ENCODE measurements around the gene FAT1. TPM values are rescaled to one million over a fixed set of nuclear protein-coding genes. Genes with fewer than 3 reads are reported as not detected.
A peak's percentile ranks its signal among the peaks of the same experiment; 100 is the strongest.

Gene FAT1
- total RNA-seq, 1 experiment from 2014 or later: 197 TPM

DNA sequence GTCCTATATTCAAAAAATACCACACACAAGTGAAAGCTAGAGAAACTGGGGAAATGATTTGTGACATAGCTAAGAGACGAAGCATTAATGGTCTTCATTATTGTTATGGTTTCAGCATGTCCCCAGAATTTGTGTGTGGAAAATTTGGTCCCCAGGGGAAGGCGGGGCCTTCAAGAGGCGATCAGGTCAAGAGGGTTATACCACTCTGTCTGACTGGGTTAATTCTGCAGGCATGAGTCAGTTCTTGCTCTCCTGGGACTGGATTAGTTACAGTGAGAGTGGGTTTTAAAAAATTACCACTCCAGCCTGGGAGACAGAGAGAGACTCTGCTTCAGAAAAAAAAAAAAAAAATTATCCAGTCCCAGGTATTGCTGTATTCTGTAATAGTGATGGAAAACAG, 166.2 kb downstream of the FAT1 start:
- no peak for DNase-seq
- Mint-ChIP-seq H3K27ac (ENCODE audit: unreplicated experiment) (no peak overlapping the region), H3K36me3 (ENCODE audit: insufficient read depth, unreplicated experiment) (peaks cover 9% of the 10 kb centered on the region), H3K27me3 (ENCODE audit: unreplicated experiment) (no peaks in the 10 kb centered on the region), H3K9me3 (ENCODE audit: low read depth, unreplicated experiment) (no peaks in the 10 kb centered on the region), H3K4me3 (ENCODE audit: low read depth, unreplicated experiment) (no peak overlapping the region), H3K4me1 (ENCODE audit: low read depth, unreplicated experiment) (no peaks in the 10 kb centered on the region)
- intact Hi-C loops (cut with micrococcal nuclease; ENCODE audit: unreplicated experiment): loop anchor here (10.0 kb wide), 1 partner anchor 263 kb away; no protein-coding TSS in a partner anchor
- TF ChIP-seq, protein P1, sequence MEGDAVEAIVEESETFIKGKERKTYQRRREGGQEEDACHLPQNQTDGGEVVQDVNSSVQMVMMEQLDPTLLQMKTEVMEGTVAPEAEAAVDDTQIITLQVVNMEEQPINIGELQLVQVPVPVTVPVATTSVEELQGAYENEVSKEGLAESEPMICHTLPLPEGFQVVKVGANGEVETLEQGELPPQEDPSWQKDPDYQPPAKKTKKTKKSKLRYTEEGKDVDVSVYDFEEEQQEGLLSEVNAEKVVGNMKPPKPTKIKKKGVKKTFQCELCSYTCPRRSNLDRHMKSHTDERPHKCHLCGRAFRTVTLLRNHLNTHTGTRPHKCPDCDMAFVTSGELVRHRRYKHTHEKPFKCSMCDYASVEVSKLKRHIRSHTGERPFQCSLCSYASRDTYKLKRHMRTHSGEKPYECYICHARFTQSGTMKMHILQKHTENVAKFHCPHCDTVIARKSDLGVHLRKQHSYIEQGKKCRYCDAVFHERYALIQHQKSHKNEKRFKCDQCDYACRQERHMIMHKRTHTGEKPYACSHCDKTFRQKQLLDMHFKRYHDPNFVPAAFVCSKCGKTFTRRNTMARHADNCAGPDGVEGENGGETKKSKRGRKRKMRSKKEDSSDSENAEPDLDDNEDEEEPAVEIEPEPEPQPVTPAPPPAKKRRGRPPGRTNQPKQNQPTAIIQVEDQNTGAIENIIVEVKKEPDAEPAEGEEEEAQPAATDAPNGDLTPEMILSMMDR (IDR thresholded peaks at IDR 0.05; ENCODE audit: unreplicated experiment): no peak
- CTCF ChIA-PET: no interaction called here
- BruUV-seq (replicated peaks): no TSS peak

DNA sequence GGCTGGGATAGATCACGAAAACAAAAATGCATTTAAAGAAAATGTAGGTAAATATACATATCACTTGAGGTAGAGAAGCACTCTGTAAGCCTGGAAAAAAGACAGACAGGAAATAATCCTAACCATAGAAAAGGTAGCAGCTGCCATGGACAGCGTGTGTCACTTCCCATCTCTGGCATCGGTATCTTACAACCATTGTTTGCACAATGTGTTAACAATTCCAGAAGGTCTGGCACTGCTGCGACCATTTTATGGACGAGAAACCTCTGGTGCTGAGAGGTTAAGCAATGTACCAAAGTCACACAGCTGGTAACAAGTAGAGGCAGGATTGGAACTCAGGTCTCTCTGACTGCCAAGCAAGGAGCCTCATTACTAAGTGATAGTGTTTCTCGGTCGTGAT, 166.6 kb downstream of the FAT1 start:
- TF ChIP-seq, protein P1 (IDR thresholded peaks at IDR 0.05; ENCODE audit: unreplicated experiment): no peak
- no peak overlapping the region for H3K4me3 Mint-ChIP-seq (ENCODE audit: low read depth, unreplicated experiment)
- H3K27ac Mint-ChIP-seq (ENCODE audit: unreplicated experiment): no peak overlapping the region
- BruUV-seq (replicated peaks): no TSS peak
- H3K9me3 Mint-ChIP-seq (ENCODE audit: low read depth, unreplicated experiment): no peaks in the 10 kb centered on the region
- no peak for DNase-seq
- peaks cover 9% of the 10 kb centered on the region for H3K36me3 Mint-ChIP-seq (ENCODE audit: insufficient read depth, unreplicated experiment)
- no peaks in the 10 kb centered on the region for H3K4me1 Mint-ChIP-seq (ENCODE audit: low read depth, unreplicated experiment)
- no peaks in the 10 kb centered on the region for H3K27me3 Mint-ChIP-seq (ENCODE audit: unreplicated experiment)
- intact Hi-C loops (cut with micrococcal nuclease; ENCODE audit: unreplicated experiment): loop anchor here (10.0 kb wide), 1 partner anchor 262 kb away; no protein-coding TSS in a partner anchor
- CTCF ChIA-PET: no interaction called here

DNA sequence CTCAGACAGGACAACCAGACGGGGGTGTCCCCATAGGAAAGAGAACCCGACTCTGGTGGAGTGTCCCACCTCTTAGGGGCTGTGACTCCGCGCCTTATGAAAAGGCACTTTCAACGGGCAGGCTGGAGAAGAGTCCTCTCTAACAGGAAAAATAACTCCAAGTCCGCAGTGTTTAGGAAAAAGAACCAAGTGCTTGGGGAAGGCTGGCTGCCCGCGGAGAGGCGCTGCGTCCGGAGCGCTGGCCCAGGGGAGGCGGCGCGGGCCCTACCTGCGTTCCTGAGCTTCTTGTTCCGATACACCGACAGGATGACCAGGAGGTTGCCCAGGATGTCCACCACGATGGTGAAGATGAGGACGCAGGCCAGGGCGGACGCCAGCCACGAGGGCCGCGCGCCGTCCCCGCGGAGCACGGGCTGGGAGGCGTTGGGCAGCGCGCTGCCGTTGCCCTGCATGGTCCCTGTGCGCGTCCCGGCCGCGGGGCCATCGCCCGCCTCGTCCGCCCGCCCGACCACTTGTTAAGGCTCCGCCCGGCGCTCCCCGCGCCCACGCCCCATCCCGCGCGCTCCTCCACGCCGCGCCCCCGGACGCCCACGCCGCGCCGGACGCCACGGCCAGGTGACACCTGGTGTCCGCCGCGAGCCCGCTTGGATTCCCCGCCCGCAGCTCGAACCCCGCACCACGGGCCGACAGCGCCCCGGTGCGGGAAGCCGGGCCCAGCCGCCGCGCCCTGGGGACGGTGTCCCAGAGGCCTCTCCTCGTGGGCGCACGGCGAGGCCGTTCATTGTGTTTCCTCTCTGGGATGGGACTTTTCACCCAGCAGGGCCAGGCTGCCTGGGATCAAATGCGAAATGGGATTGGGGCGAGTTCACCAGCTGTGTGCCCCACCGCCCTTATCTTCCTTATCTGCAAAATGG, 168.5 kb downstream of the FAT1 start, which contains the start of gene MTNR1A:
Gene MTNR1A (minus strand): TSS at position 654 of the 914 bp plus-strand sequence. CDS start 202 bp downstream, at position 452.
- H3K36me3 Mint-ChIP-seq (ENCODE audit: insufficient read depth, unreplicated experiment): peaks cover 9% of the 10 kb centered on the region
- H3K27ac Mint-ChIP-seq (ENCODE audit: unreplicated experiment): peak within 1 kb of the TSS; percentile 36
- peak within 1 kb of the TSS; percentile 76 for H3K4me3 Mint-ChIP-seq (ENCODE audit: low read depth, unreplicated experiment)
- no peaks in the 10 kb centered on the region for H3K4me1 Mint-ChIP-seq (ENCODE audit: low read depth, unreplicated experiment)
- H3K27me3 Mint-ChIP-seq (ENCODE audit: unreplicated experiment): no peaks in the 10 kb centered on the region
- no TSS peak for BruUV-seq (replicated peaks)
- H3K9me3 Mint-ChIP-seq (ENCODE audit: low read depth, unreplicated experiment): no peaks in the 10 kb centered on the region
- DNase-seq: peak; percentile 63
- TF ChIP-seq, protein P1 (IDR thresholded peaks at IDR 0.05; ENCODE audit: unreplicated experiment): peak; percentile 23
- intact Hi-C loops (cut with micrococcal nuclease; ENCODE audit: unreplicated experiment): loop anchor here (1.0 to 10.0 kb wide), 2 partner anchors 82 to 260 kb away; no protein-coding TSS in a partner anchor
- CTCF ChIA-PET: no interaction called here

DNA sequence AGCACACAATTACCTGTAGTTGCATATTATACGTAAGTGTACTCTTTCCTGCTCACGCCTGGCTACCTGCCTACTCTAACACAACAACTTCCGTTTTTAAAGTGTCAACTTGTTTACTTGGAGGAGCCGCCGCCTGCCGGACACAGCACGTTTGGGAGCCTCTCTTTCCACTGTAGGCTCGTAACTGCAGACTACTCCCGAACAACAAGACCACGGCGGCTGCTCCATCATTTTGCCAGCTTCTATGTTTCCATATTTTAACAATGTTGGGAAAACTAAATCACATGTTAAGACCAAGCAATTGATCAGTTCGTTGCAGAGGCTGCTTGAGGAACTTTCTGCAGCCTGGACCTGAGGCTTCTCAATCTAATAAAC, 169.1 kb downstream of the FAT1 start:
- H3K9me3 Mint-ChIP-seq (ENCODE audit: low read depth, unreplicated experiment): no peaks in the 10 kb centered on the region
- peak; percentile 42 for DNase-seq
- no peaks in the 10 kb centered on the region for H3K4me1 Mint-ChIP-seq (ENCODE audit: low read depth, unreplicated experiment)
- no TSS peak for BruUV-seq (replicated peaks)
- peak overlapping the region; percentile 36 for H3K27ac Mint-ChIP-seq (ENCODE audit: unreplicated experiment)
- H3K27me3 Mint-ChIP-seq (ENCODE audit: unreplicated experiment): no peaks in the 10 kb centered on the region
- CTCF ChIA-PET: no interaction called here
- peak overlapping the region; percentile 76 for H3K4me3 Mint-ChIP-seq (ENCODE audit: low read depth, unreplicated experiment)
- TF ChIP-seq, protein P1 (IDR thresholded peaks at IDR 0.05; ENCODE audit: unreplicated experiment): no peak
- peaks cover 9% of the 10 kb centered on the region for H3K36me3 Mint-ChIP-seq (ENCODE audit: insufficient read depth, unreplicated experiment)
- intact Hi-C loops (cut with micrococcal nuclease; ENCODE audit: unreplicated experiment): loop anchor here (10.0 kb wide), 1 partner anchor 260 kb away; no protein-coding TSS in a partner anchor
